Testis (tissue), 2 donors: Measurements from ENCODE around the gene SLCO4A1.

Experiments
- POLR2A ChIP-seq: fragments of 450-650 bp; IDR thresholded peaks from one replicate; pipeline ENCODE4 v1.6.1; 2017; ENCODE audit warnings: antibody characterized with exemption, mild to moderate bottlenecking, moderate library complexity
- TF ChIP-seq, protein P1 (sequence below), 3 experiments: fragments of 450-650 bp in 2 of 3; fragments of 200-600 bp in 1 of 3; sonication (generic) in 1 of 3; IDR thresholded peaks; one replicate each; pipeline ENCODE4 v1.5.1; 2016 to 2019; ENCODE audit warnings: antibody characterized with exemption in 3 of 3, mild to moderate bottlenecking in 2 of 3, moderate library complexity in 1 of 3

DNA sequence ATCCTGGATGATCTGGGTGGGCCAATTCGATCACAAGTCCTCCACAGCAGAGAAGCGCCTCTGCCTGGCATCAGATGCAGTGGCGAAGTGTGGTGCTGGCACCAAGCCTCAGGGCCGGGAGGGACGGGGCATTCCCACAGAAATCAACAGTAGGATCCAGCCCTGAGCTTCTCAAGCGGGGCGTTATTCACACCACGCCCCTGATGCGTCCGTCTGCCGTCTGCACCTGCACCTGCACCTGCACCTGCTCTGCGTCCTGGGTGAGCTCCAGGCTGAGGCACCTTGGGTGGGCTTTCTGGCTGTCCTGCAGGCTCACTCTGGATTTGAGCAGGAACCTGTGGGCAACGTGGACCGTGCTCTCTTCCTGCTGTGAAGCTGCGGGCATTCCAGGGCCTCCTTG, 52.6 kb downstream of the SLCO4A1 start:
- TF ChIP-seq, protein P1, sequence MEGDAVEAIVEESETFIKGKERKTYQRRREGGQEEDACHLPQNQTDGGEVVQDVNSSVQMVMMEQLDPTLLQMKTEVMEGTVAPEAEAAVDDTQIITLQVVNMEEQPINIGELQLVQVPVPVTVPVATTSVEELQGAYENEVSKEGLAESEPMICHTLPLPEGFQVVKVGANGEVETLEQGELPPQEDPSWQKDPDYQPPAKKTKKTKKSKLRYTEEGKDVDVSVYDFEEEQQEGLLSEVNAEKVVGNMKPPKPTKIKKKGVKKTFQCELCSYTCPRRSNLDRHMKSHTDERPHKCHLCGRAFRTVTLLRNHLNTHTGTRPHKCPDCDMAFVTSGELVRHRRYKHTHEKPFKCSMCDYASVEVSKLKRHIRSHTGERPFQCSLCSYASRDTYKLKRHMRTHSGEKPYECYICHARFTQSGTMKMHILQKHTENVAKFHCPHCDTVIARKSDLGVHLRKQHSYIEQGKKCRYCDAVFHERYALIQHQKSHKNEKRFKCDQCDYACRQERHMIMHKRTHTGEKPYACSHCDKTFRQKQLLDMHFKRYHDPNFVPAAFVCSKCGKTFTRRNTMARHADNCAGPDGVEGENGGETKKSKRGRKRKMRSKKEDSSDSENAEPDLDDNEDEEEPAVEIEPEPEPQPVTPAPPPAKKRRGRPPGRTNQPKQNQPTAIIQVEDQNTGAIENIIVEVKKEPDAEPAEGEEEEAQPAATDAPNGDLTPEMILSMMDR (IDR thresholded peaks at IDR 0.05): no peak
- no peak for TF ChIP-seq POLR2A
